ENCODE data around the gene SETDB1.

DNA sequence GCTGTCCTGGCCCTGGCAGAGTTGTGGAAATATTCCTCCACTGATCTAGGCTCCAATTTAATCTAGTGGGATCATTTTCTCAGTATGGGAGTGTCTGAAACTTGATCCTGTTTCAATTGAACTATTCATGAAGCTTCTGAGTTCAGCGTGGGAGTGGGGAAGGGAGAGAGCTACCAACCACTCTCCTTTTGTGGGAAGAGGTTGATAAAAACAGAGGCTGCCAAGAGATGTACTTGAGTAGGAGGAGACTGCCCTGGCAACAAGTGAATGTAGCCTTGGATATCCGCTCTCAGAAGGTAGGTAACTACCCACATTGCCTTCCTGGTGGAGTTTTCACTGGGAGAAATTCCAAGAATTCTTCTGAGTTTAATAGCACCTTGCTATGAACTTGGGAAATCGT, 39.1 kb upstream of the SETDB1 start, which contains the start of gene CTXND2:
- TF ChIP-seq, protein P1, sequence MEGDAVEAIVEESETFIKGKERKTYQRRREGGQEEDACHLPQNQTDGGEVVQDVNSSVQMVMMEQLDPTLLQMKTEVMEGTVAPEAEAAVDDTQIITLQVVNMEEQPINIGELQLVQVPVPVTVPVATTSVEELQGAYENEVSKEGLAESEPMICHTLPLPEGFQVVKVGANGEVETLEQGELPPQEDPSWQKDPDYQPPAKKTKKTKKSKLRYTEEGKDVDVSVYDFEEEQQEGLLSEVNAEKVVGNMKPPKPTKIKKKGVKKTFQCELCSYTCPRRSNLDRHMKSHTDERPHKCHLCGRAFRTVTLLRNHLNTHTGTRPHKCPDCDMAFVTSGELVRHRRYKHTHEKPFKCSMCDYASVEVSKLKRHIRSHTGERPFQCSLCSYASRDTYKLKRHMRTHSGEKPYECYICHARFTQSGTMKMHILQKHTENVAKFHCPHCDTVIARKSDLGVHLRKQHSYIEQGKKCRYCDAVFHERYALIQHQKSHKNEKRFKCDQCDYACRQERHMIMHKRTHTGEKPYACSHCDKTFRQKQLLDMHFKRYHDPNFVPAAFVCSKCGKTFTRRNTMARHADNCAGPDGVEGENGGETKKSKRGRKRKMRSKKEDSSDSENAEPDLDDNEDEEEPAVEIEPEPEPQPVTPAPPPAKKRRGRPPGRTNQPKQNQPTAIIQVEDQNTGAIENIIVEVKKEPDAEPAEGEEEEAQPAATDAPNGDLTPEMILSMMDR (IDR thresholded peaks at IDR 0.05), result no peak
- TF ChIP-seq POLR2A (IDR thresholded peaks at IDR 0.05), result no peak
